GM21786 (cell line): ENCODE measurements around the gene SRRT.
A peak's percentile ranks its signal among the peaks of the same experiment; 100 is the strongest.

ENCODE experiments used
- ATAC-seq: cut with Tn5 transposase; IDR thresholded peaks from one replicate; pipeline ENCODE4 v1.9.1; 2021; ENCODE audit not compliant: unreplicated experiment

Gene SRRT

GRCh38 chr7:100880645-100881044, 5.7 kb downstream of the SRRT start:
- ATAC-seq, result no peak

- no peak for ATAC-seq
These were observed 6.2 kb downstream of the SRRT start for GRCh38 chr7:100881136-100881535.

- ATAC-seq, result no peak
These were observed 7.3 kb downstream of the SRRT start for GRCh38 chr7:100882201-100882600.

- no peak for ATAC-seq
These were observed 8.1 kb downstream of the SRRT start for GRCh38 chr7:100882785-100883526.

GRCh38 chr7:100884736-100885439, 10.0 kb downstream of the SRRT start:
- ATAC-seq, result no peak

GRCh38 chr7:100885440-100886141, 10.7 kb downstream of the SRRT start:
- no peak for ATAC-seq

GRCh38 chr7:100886142-100886935, 11.4 kb downstream of the SRRT start:
- no peak for ATAC-seq

GRCh38 chr7:100886936-100887515, 12.1 kb downstream of the SRRT start:
- no peak for ATAC-seq

GRCh38 chr7:100887516-100888290, 12.8 kb downstream of the SRRT start:
- peak; percentile 40 for ATAC-seq

- ATAC-seq, result no peak
These were observed 13.5 kb downstream of the SRRT start for GRCh38 chr7:100888291-100888987.

- peak; percentile 13 for ATAC-seq
These were observed 14.3 kb downstream of the SRRT start, which contains the start of gene UFSP1 for GRCh38 chr7:100888988-100889750. TSS of gene UFSP1 (minus strand) at chr7:100889715. CDS start at chr7:100889271, 444 bp downstream.

GRCh38 chr7:100890653-100891567, 16.0 kb downstream of the SRRT start:
- no peak for ATAC-seq

- ATAC-seq, result no peak
These were observed 16.8 kb downstream of the SRRT start for GRCh38 chr7:100891568-100892247.

GRCh38 chr7:100892364-100893317, 17.7 kb downstream of the SRRT start:
- no peak for ATAC-seq

- ATAC-seq, result no peak
These were observed 18.5 kb downstream of the SRRT start for GRCh38 chr7:100893318-100893895.
